Liver (tissue), 9 donors: ENCODE data around the gene DNAH10. TPM values are rescaled to one million over a fixed set of nuclear protein-coding genes. Genes with fewer than 3 reads are reported as not detected.

Experiments
- DNase-seq: peaks from one replicate; pipeline ENCODE4 v3.0.0-alpha.2; 2017; ENCODE audit warnings: low spot score
- H3K27ac ChIP-seq, 2 donors: one replicate each; pipeline ENCODE4 v1.7.0; 2013; ENCODE audit warnings: inconsistent platforms in 2 of 2, low read length in 2 of 2, control low read depth in 1 of 2, low read depth in 1 of 2, mild to moderate bottlenecking in 1 of 2
- H3K27me3 ChIP-seq, 4 donors: one replicate each; pipeline versions ENCODE4 v1.6.1 to v1.7.0; 2013; ENCODE audit warnings: low read length in 3 of 4, inconsistent platforms in 1 of 4, mild to moderate bottlenecking in 1 of 4, moderate library complexity in 1 of 4; ENCODE audit not compliant: control insufficient read depth in 4 of 4, insufficient read depth in 4 of 4
- H3K36me3 ChIP-seq, 4 donors: one replicate each; pipeline versions ENCODE4 v1.6.1 to v1.7.0; 2013; ENCODE audit warnings: low read length in 3 of 4, mild to moderate bottlenecking in 3 of 4, low read depth in 1 of 4, moderate library complexity in 1 of 4; ENCODE audit not compliant: control insufficient read depth in 4 of 4, insufficient read depth in 3 of 4
- H3K4me1 ChIP-seq, 4 donors: one replicate each; pipeline versions ENCODE4 v1.6.1 to v1.7.0; 2013; ENCODE audit warnings: low read length in 3 of 4, mild to moderate bottlenecking in 3 of 4, moderate library complexity in 1 of 4; ENCODE audit not compliant: control insufficient read depth in 4 of 4, insufficient read depth in 4 of 4
- H3K4me3 ChIP-seq, 3 donors: one replicate each; pipeline versions ENCODE4 v1.6.1 to v1.7.0; 2013; ENCODE audit warnings: low read length in 3 of 3, control low read depth in 1 of 3, low read depth in 1 of 3, mild to moderate bottlenecking in 1 of 3
- H3K9ac ChIP-seq, 2 donors: one replicate each; pipeline ENCODE4 v1.7.0; 2013; ENCODE audit warnings: low read length in 2 of 2, mild to moderate bottlenecking in 2 of 2, moderate library complexity in 2 of 2, control low read depth in 1 of 2, low read depth in 1 of 2
- H3K9me3 ChIP-seq, 4 donors: one replicate each; pipeline versions ENCODE4 v1.6.1 to v1.7.0; 2013; ENCODE audit warnings: low read length in 3 of 4; ENCODE audit not compliant: control insufficient read depth in 4 of 4
- CTCF ChIP-seq: fragments of 150-350 bp; IDR thresholded peaks from 2 replicates; pipeline ENCODE4 v1.5.1; 2017; ENCODE audit warnings: improper control_type of control experiment, low read depth, low read length; ENCODE audit not compliant: missing input control
- EGR1 ChIP-seq, 2 donors: IDR thresholded peaks; 2 replicates each; pipeline ENCODE4 v1.6.1; 2016 to 2018; ENCODE audit warnings: antibody characterized with exemption in 2 of 2, low read depth in 2 of 2
- FOXA1 ChIP-seq: IDR thresholded peaks from 2 replicates; pipeline ENCODE4 v1.6.1; 2016; ENCODE audit warnings: antibody characterized with exemption
- FOXA2 ChIP-seq: IDR thresholded peaks from 2 replicates; pipeline ENCODE4 v1.6.1; 2016; ENCODE audit warnings: antibody characterized with exemption
- GABPA ChIP-seq, 2 donors: IDR thresholded peaks in 1 of 2; conservative IDR thresholded peaks in 1 of 2; 2 replicates each; pipeline ENCODE4 v1.6.1; 2016; ENCODE audit warnings: antibody characterized with exemption in 2 of 2, mild to moderate bottlenecking in 1 of 2, moderate library complexity in 1 of 2
- HNF4A ChIP-seq, 2 donors: conservative IDR thresholded peaks; 2 replicates each; pipeline ENCODE4 v1.6.1; 2016; ENCODE audit warnings: antibody characterized with exemption in 2 of 2, mild to moderate bottlenecking in 2 of 2
- JUND ChIP-seq, 2 donors: IDR thresholded peaks; 2 replicates each; pipeline ENCODE4 v1.6.1; 2016; ENCODE audit warnings: antibody characterized with exemption in 2 of 2
- MAX ChIP-seq: IDR thresholded peaks from 2 replicates; pipeline ENCODE4 v1.6.1; 2016; ENCODE audit warnings: antibody characterized with exemption
- NR2F2 ChIP-seq: IDR thresholded peaks from 2 replicates; pipeline ENCODE4 v1.6.1; 2016; ENCODE audit warnings: antibody characterized with exemption
- RAD21 ChIP-seq, 2 donors: IDR thresholded peaks; 2 replicates each; pipeline ENCODE4 v1.6.1; 2016; ENCODE audit warnings: antibody characterized with exemption in 2 of 2, mild to moderate bottlenecking in 2 of 2
- REST ChIP-seq: IDR thresholded peaks from 2 replicates; pipeline ENCODE4 v1.6.1; 2016; ENCODE audit warnings: antibody characterized with exemption, mild to moderate bottlenecking
- RXRA ChIP-seq, 2 donors: IDR thresholded peaks; 2 replicates each; pipeline ENCODE4 v1.6.1; 2017 to 2018; ENCODE audit warnings: antibody characterized with exemption in 2 of 2, mild to moderate bottlenecking in 1 of 2
- SP1 ChIP-seq: IDR thresholded peaks from 2 replicates; pipeline ENCODE4 v1.6.1; 2018; ENCODE audit warnings: antibody characterized with exemption, mild to moderate bottlenecking
- TAF1 ChIP-seq: conservative IDR thresholded peaks from 2 replicates; pipeline ENCODE4 v1.6.1; 2016; ENCODE audit warnings: antibody characterized with exemption, mild to moderate bottlenecking
- YY1 ChIP-seq: IDR thresholded peaks from 2 replicates; pipeline ENCODE4 v1.6.1; 2016; ENCODE audit warnings: antibody characterized with exemption, mild to moderate bottlenecking
- WGBS: extraction: QIAGEN DNeasy Blood & Tissue Kit; methylation state at CpG from one replicate; pipeline ENCODE4 v1.1.7; 2013; 5-methylcytosine and 5-hydroxymethylcytosine counted together
- polyA plus RNA-seq, 2 donors: library from polyadenylated mRNA; stranded (reverse) in 1 of 2; unstranded in 1 of 2; fragments of 200-250 nt in 1 of 2; fragments of >200 nt in 1 of 2; fragmentation: Nextera tagmentation in 1 of 2; extraction: Ambion mirVana in 1 of 2; gene quantifications; one replicate each; pipeline versions ENCODE4 v1.2.1 to v1.2.3, GENCODE V29; 2013 to 2015
- total RNA-seq, 2 donors: library from RNA; depleted of rRNA; stranded (reverse); fragments of >200 nt; gene quantifications; one replicate each; pipeline ENCODE4 v1.2.3, GENCODE V29; 2014
- TF ChIP-seq, protein P1 (sequence below): IDR thresholded peaks from 2 replicates; pipeline ENCODE4 v1.6.1; 2016; ENCODE audit warnings: antibody characterized with exemption
- TF ChIP-seq, protein P2 (sequence below): IDR thresholded peaks from 2 replicates; pipeline ENCODE4 v1.6.1; 2016; ENCODE audit warnings: antibody characterized with exemption
- donor health status: healthy.
- donor health status: healthy.
- donor health status: healthy.
- donor health status: healthy.
- donor health status: healthy.

The DNAH10 gene
- total and polyA plus RNA-seq, 4 donors = 0.05 to 0.47 (median 0.07) TPM

- peaks cover 0 to 1% (median 0%) of the 10 kb centered on the region in 4 donors for H3K36me3 ChIP-seq
- no peak overlapping the region for H3K27ac ChIP-seq
- no peak overlapping the region for H3K4me3 ChIP-seq
- DNase-seq = no peak
- TF ChIP-seq HNF4A (conservative IDR thresholded peaks at IDR 0.05) (no peak), RAD21 (IDR thresholded peaks at IDR 0.05) (no peak), CTCF (no peak), NR2F2 (no peak), GABPA (IDR thresholded peaks at IDR 0.05 in 1 of 2, conservative IDR thresholded peaks at IDR 0.05 in 1 of 2) (no peak), JUND (IDR thresholded peaks at IDR 0.05) (no peak), REST (no peak), RXRA (IDR thresholded peaks at IDR 0.05) (no peak)
- TF ChIP-seq, protein P1, sequence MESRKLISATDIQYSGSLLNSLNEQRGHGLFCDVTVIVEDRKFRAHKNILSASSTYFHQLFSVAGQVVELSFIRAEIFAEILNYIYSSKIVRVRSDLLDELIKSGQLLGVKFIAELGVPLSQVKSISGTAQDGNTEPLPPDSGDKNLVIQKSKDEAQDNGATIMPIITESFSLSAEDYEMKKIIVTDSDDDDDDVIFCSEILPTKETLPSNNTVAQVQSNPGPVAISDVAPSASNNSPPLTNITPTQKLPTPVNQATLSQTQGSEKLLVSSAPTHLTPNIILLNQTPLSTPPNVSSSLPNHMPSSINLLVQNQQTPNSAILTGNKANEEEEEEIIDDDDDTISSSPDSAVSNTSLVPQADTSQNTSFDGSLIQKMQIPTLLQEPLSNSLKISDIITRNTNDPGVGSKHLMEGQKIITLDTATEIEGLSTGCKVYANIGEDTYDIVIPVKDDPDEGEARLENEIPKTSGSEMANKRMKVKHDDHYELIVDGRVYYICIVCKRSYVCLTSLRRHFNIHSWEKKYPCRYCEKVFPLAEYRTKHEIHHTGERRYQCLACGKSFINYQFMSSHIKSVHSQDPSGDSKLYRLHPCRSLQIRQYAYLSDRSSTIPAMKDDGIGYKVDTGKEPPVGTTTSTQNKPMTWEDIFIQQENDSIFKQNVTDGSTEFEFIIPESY = no peak
- H3K27me3 ChIP-seq = no peaks in the 10 kb centered on the region
- WGBS = 97% methylated on average over 6 of the region's 6 CpGs
- H3K9me3 ChIP-seq = no peaks in the 10 kb centered on the region
- no peak overlapping the region for H3K9ac ChIP-seq
- peaks cover 0 to 3% (median 3%) of the 10 kb centered on the region in 4 donors for H3K4me1 ChIP-seq
These were observed 217.5 kb downstream of the DNAH10 start for GRCh38 chr12:123979566-123979965.

GRCh38 chr12:123982269-123982668, 220.2 kb downstream of the DNAH10 start:
- no peak for TF ChIP-seq CTCF
- no peak for TF ChIP-seq TAF1
- no peak for TF ChIP-seq EGR1 (IDR thresholded peaks at IDR 0.05; ENCODE audit: low read depth in 2 of 2)
- no peak for TF ChIP-seq NR2F2
- TF ChIP-seq GABPA (IDR thresholded peaks at IDR 0.05 in 1 of 2, conservative IDR thresholded peaks at IDR 0.05 in 1 of 2) = no peak
- TF ChIP-seq, protein P1 = no peak
- no peak for TF ChIP-seq JUND (IDR thresholded peaks at IDR 0.05)
- TF ChIP-seq FOXA1 = no peak
- no peak for TF ChIP-seq FOXA2
- TF ChIP-seq SP1 = no peak
- TF ChIP-seq RXRA (IDR thresholded peaks at IDR 0.05) = no peak
- no peak for TF ChIP-seq HNF4A (conservative IDR thresholded peaks at IDR 0.05)
- TF ChIP-seq MAX = no peak
- no peak for TF ChIP-seq YY1
- TF ChIP-seq RAD21 (IDR thresholded peaks at IDR 0.05) = no peak
- TF ChIP-seq, protein P2, sequence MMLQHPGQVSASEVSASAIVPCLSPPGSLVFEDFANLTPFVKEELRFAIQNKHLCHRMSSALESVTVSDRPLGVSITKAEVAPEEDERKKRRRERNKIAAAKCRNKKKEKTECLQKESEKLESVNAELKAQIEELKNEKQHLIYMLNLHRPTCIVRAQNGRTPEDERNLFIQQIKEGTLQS = no peak
- Histone ChIP-seq H3K4me3 (no peak overlapping the region), H3K36me3 (peaks cover 0 to 1% (median 0%) of the 10 kb centered on the region in 4 donors), H3K9me3 (no peaks in the 10 kb centered on the region), H3K9ac (no peak overlapping the region), H3K27me3 (no peaks in the 10 kb centered on the region), H3K4me1 (no peaks in the 10 kb centered on the region), H3K27ac (no peak overlapping the region)
- 84% methylated on average over 7 of the region's 7 CpGs for WGBS
- no peak for DNase-seq
